CD14-positive monocyte (primary cell): ENCODE data around the gene PDLIM5. TPM values are rescaled to one million over a fixed set of nuclear protein-coding genes. Genes with fewer than 3 reads are reported as not detected.

Experiments used
- DNase-seq, 3 donors: peaks; one replicate each; pipeline ENCODE4 v3.0.0-alpha.2; 2011 to 2022
- H2AFZ ChIP-seq: 2 replicates; pipeline ENCODE4 v1.6.0; 2012; ENCODE audit warnings: mild to moderate bottlenecking, low read depth, low read length, inconsistent platforms; ENCODE audit not compliant: insufficient read depth, poor library complexity, severe bottlenecking
- H3K27ac ChIP-seq, 2 donors: 1 replicate in 1 of 2; 2 replicates in 1 of 2; pipeline ENCODE4 v1.5.1; 2012 to 2013; ENCODE audit warnings: low read length in 2 of 2, control low read depth in 1 of 2, inconsistent platforms in 1 of 2, low read depth in 1 of 2, mild to moderate bottlenecking in 1 of 2
- H3K27me3 ChIP-seq, 2 donors: one replicate each; pipeline versions ENCODE4 v1.6.0 to v1.6.1; 2011 to 2013; ENCODE audit warnings: low read length in 2 of 2; ENCODE audit not compliant: control insufficient read depth in 2 of 2, insufficient read depth in 2 of 2
- H3K36me3 ChIP-seq, 2 donors: replicated peaks in 1 of 2; 1 replicate in 1 of 2; 2 replicates in 1 of 2; pipeline versions ENCODE4 v1.5.1 to v1.6.1; 2012 to 2013; ENCODE audit warnings: low read length in 2 of 2, control low read depth in 1 of 2, inconsistent platforms in 1 of 2, mild to moderate bottlenecking in 1 of 2; ENCODE audit not compliant: insufficient read depth in 2 of 2, control insufficient read depth in 1 of 2
- H3K4me1 ChIP-seq, 2 donors: 1 replicate in 1 of 2; 2 replicates in 1 of 2; pipeline versions ENCODE4 v1.5.1 to v1.6.1; 2012 to 2013; ENCODE audit warnings: low read length in 2 of 2, control low read depth in 1 of 2, inconsistent platforms in 1 of 2, mild to moderate bottlenecking in 1 of 2, moderate library complexity in 1 of 2; ENCODE audit not compliant: insufficient read depth in 2 of 2, control insufficient read depth in 1 of 2
- H3K4me2 ChIP-seq: replicated peaks from 2 replicates; pipeline ENCODE3; 2012; ENCODE audit warnings: low read length, moderate library complexity, mild to moderate bottlenecking; ENCODE audit not compliant: poor library complexity, severe bottlenecking; ENCODE audit errors: extremely low read depth
- H3K4me3 ChIP-seq, 3 experiments: fragments of 200-600 bp in 1 of 3; sonication (generic) in 1 of 3; replicated peaks in 1 of 3; 1 replicate in 2 of 3; 2 replicates in 1 of 3; pipeline ENCODE4 v1.5.1; 2011 to 2013; ENCODE audit warnings: low read length in 3 of 3, mild to moderate bottlenecking in 3 of 3, control low read depth in 2 of 3, low read depth in 2 of 3, inconsistent platforms in 1 of 3, moderate library complexity in 1 of 3
- H3K79me2 ChIP-seq: 2 replicates; pipeline ENCODE4 v1.6.0; 2012; ENCODE audit warnings: mild to moderate bottlenecking, control low read depth, inconsistent platforms, low read length, moderate library complexity; ENCODE audit not compliant: insufficient read depth
- H3K9ac ChIP-seq: 2 replicates; pipeline ENCODE4 v1.6.0; 2017; ENCODE audit warnings: low read length, mild to moderate bottlenecking; ENCODE audit not compliant: insufficient read depth, poor library complexity, severe bottlenecking
- H3K9me3 ChIP-seq, 2 donors: replicated peaks in 1 of 2; 1 replicate in 1 of 2; 2 replicates in 1 of 2; pipeline versions ENCODE4 v1.5.1 to v1.6.1; 2012 to 2013; ENCODE audit warnings: low read length in 2 of 2, control low read depth in 1 of 2; ENCODE audit not compliant: control insufficient read depth in 1 of 2, insufficient read depth in 1 of 2
- H4K20me1 ChIP-seq: 2 replicates; pipeline ENCODE4 v1.6.0; 2012; ENCODE audit warnings: mild to moderate bottlenecking, low read length, control low read depth, moderate library complexity; ENCODE audit not compliant: insufficient read depth
- H3K27ac Mint-ChIP-seq, 7 donors: one replicate each; pipeline ENCODE4 v1.8.0; 2020; ENCODE audit warnings: mild to moderate bottlenecking in 7 of 7, mixed read lengths in 7 of 7, moderate library complexity in 6 of 7, inconsistent platforms in 2 of 7
- H3K27me3 Mint-ChIP-seq, 3 donors: one replicate each; pipeline ENCODE4 v1.8.0; 2021 to 2022; ENCODE audit warnings: low read depth in 3 of 3, mild to moderate bottlenecking in 3 of 3, mixed read lengths in 3 of 3, moderate library complexity in 3 of 3, inconsistent platforms in 1 of 3
- H3K36me3 Mint-ChIP-seq, 2 donors: one replicate each; pipeline ENCODE4 v1.8.0; 2020; ENCODE audit warnings: mixed read lengths in 2 of 2, inconsistent platforms in 1 of 2, mild to moderate bottlenecking in 1 of 2
- H3K4me1 Mint-ChIP-seq: one replicate; pipeline ENCODE4 v1.8.0; 2020; ENCODE audit warnings: mild to moderate bottlenecking, mixed read lengths
- H3K4me3 Mint-ChIP-seq, 2 donors: one replicate each; pipeline ENCODE4 v1.8.0; 2020; ENCODE audit warnings: mild to moderate bottlenecking in 2 of 2, mixed read lengths in 2 of 2, moderate library complexity in 1 of 2
- H3K9me3 Mint-ChIP-seq, 7 donors: one replicate each; pipeline ENCODE4 v1.8.0; 2020 to 2022; ENCODE audit warnings: mixed read lengths in 7 of 7, mild to moderate bottlenecking in 6 of 7, moderate library complexity in 6 of 7, inconsistent platforms in 2 of 7
- CTCF ChIP-seq: fragments of 200-600 bp; IDR thresholded peaks from one replicate; pipeline ENCODE4 v1.8.0; 2022; ENCODE audit warnings: antibody characterized with exemption, mild to moderate bottlenecking
- WGBS: methylation state at CpG from one replicate; pipeline ENCODE4 v1.1.5; 2013; ENCODE audit warnings: missing lambda C conversion rate; ENCODE audit not compliant: insufficient coverage; 5-methylcytosine and 5-hydroxymethylcytosine counted together
- intact Hi-C, 2 donors: fragments of 100-400 bp; cut with micrococcal nuclease; formaldehyde crosslinking; loops; one replicate each; pipeline versions ENCODE4 v1.15.0 to v1.15.1; 2023
- polyA plus RNA-seq, 3 donors: library from polyadenylated mRNA; depleted of rRNA in 1 of 3; unstranded in 2 of 3; stranded (reverse) in 1 of 3; fragments of 300-500 nt in 2 of 3; fragments of >200 nt in 1 of 3; fragmentation: Illumina TruSeq in 2 of 3; gene quantifications; 1 replicate in 2 of 3; 2 replicates in 1 of 3; pipeline ENCODE4 v1.2.3, GENCODE V29; 2012 to 2021

The PDLIM5 gene
- polyA plus RNA-seq, 3 donors, result 75.3 to 105 (median 80.9) TPM

- DNase-seq, result no peak
- H3K4me2 ChIP-seq, result no peak overlapping the region
- TF ChIP-seq CTCF, result no peak
- H3K36me3 Mint-ChIP-seq, result peaks cover 20 to 40% of the 10 kb centered on the region in 2 donors
- no peaks in the 10 kb centered on the region for H3K9me3 ChIP-seq
- no CpG with 5 or more reads among the region's 2 CpGs for WGBS
- H3K27ac ChIP-seq, result no peak overlapping the region
- no peaks in the 10 kb centered on the region for H3K9me3 Mint-ChIP-seq
- H2AFZ ChIP-seq, result no peak overlapping the region
- intact Hi-C loops, result no loop called here
- no peak overlapping the region for H3K9ac ChIP-seq
- no peak overlapping the region for H3K4me3 Mint-ChIP-seq
- H3K27ac Mint-ChIP-seq, result no peak overlapping the region
- H3K27me3 ChIP-seq, result no peaks in the 10 kb centered on the region
- no peaks in the 10 kb centered on the region for H3K79me2 ChIP-seq
- H3K4me3 ChIP-seq, result no peak overlapping the region
- H4K20me1 ChIP-seq, result no peaks in the 10 kb centered on the region
- no peaks in the 10 kb centered on the region for H3K4me1 ChIP-seq
- H3K36me3 ChIP-seq, result peaks cover 13 to 14% of the 10 kb centered on the region in 2 donors
- no peaks in the 10 kb centered on the region for H3K27me3 Mint-ChIP-seq
- H3K4me1 Mint-ChIP-seq, result no peaks in the 10 kb centered on the region
Measured at GRCh38 chr4:94578195-94578594, 126.5 kb downstream of the PDLIM5 start.

- Histone ChIP-seq H3K4me2 (no peak overlapping the region), H3K4me3 (no peak overlapping the region), H3K36me3 (peaks cover 14% of the 10 kb centered on the region in 2 donors), H3K27me3 (no peaks in the 10 kb centered on the region), H3K79me2 (no peaks in the 10 kb centered on the region), H3K9me3 (no peaks in the 10 kb centered on the region), H3K4me1 (no peaks in the 10 kb centered on the region), H3K9ac (no peak overlapping the region), H4K20me1 (no peaks in the 10 kb centered on the region), H3K27ac (no peak overlapping the region), H2AFZ (no peak overlapping the region)
- no peak overlapping the region for H3K4me3 Mint-ChIP-seq
- H3K36me3 Mint-ChIP-seq, result peaks cover 19 to 26% of the 10 kb centered on the region in 2 donors
- no peaks in the 10 kb centered on the region for H3K4me1 Mint-ChIP-seq
- no peaks in the 10 kb centered on the region for H3K9me3 Mint-ChIP-seq
- no peaks in the 10 kb centered on the region for H3K27me3 Mint-ChIP-seq
- no peak overlapping the region for H3K27ac Mint-ChIP-seq
- WGBS, result no CpG with 5 or more reads among the region's 2 CpGs
- intact Hi-C loops, result no loop called here
- DNase-seq, result no peak
- no peak for TF ChIP-seq CTCF
Measured at GRCh38 chr4:94581766-94582165, 130.0 kb downstream of the PDLIM5 start.
